GM12878 (cell line): ENCODE measurements around the gene ERVFRD-1.

Experiments used
- CHD1 ChIP-seq: IDR thresholded peaks from 2 replicates; pipeline ENCODE4 v1.6.1; 2012; ENCODE audit warnings: low read depth, low read length, improper control_type of control experiment
- CREB1 ChIP-seq: IDR thresholded peaks from 2 replicates; pipeline ENCODE4 v1.6.1; 2012; ENCODE audit warnings: low read depth, mild to moderate bottlenecking, inconsistent platforms
- CTCF ChIP-seq, 3 experiments: IDR thresholded peaks in 2 of 3; conservative IDR thresholded peaks in 1 of 3; 2 replicates each; pipeline ENCODE4 v1.5.1; 2011; ENCODE audit warnings: low read depth in 3 of 3, low read length in 3 of 3, mild to moderate bottlenecking in 3 of 3, control low read depth in 2 of 3, moderate library complexity in 2 of 3, inconsistent platforms in 1 of 3, mixed read lengths in 1 of 3; ENCODE audit not compliant: control insufficient read depth in 2 of 3, insufficient read depth in 1 of 3; ENCODE audit errors: extremely low read depth in 1 of 3
- SP1 ChIP-seq: IDR thresholded peaks from one replicate; pipeline ENCODE4 v1.6.1; 2011; ENCODE audit warnings: low read depth, low read length
- SPI1 ChIP-seq: IDR thresholded peaks from 2 replicates; pipeline ENCODE4 v1.6.1; 2011; ENCODE audit warnings: low read depth, mild to moderate bottlenecking, low read length, moderate library complexity, borderline replicate concordance; ENCODE audit not compliant: insufficient read depth
- STAT1 ChIP-seq: fragments of 450-650 bp; conservative IDR thresholded peaks from 2 replicates; pipeline ENCODE4 v1.6.1; 2014; ENCODE audit warnings: antibody characterized with exemption, mild to moderate bottlenecking
- USF1 ChIP-seq: IDR thresholded peaks from 2 replicates; pipeline ENCODE4 v1.6.1; 2011; ENCODE audit warnings: borderline replicate concordance, low read depth, mild to moderate bottlenecking, moderate library complexity, mixed read lengths, low read length; ENCODE audit not compliant: insufficient read depth; ENCODE audit errors: extremely low read length
- ZNF207 ChIP-seq: fragments of 450-650 bp; IDR thresholded peaks from 2 replicates; pipeline ENCODE4 v1.6.1; 2014; ENCODE audit warnings: antibody characterized with exemption, mild to moderate bottlenecking, borderline replicate concordance

GRCh38 chr6:11093376-11093625, 18.2 kb downstream of the ERVFRD-1 start:
- TF ChIP-seq SPI1 (no peak), STAT1 (no peak), CTCF (IDR thresholded peaks at IDR 0.05 in 2 of 3, conservative IDR thresholded peaks at IDR 0.05 in 1 of 3; ENCODE audit: control insufficient read depth in 2 of 3, extremely low read depth in 1 of 3, insufficient read depth in 1 of 3, low read depth in 3 of 3, low read length in 3 of 3) (no peak), CREB1 (no peak), USF1 (no peak), ZNF207 (no peak), SP1 (no peak), CHD1 (no peak)
